Omental fat pad (tissue), 4 donors: Measurements from ENCODE around the gene ABCG5. TPM values are rescaled to one million over a fixed set of nuclear protein-coding genes. Genes with fewer than 3 reads are reported as not detected.

Experiments
- ATAC-seq: fragments of 150-250 bp; one replicate; pipeline ENCODE4 v1.9.1; 2016; ENCODE audit warnings: mild to moderate bottlenecking, moderate library complexity; ENCODE audit not compliant: low FRiP score
- DNase-seq: peaks from one replicate; pipeline ENCODE4 v3.0.0-alpha.2; 2019; ENCODE audit warnings: low spot score
- CTCF ChIP-seq, 3 donors: fragments of 450-650 bp; IDR thresholded peaks; one replicate each; pipeline ENCODE4 v1.5.1; 2016 to 2017; ENCODE audit warnings: antibody characterized with exemption in 3 of 3, mild to moderate bottlenecking in 3 of 3, moderate library complexity in 2 of 3
- total RNA-seq, 4 donors: library from RNA; depleted of rRNA; stranded (reverse); fragments of >200 nt; gene quantifications; one replicate each; pipeline ENCODE4 v1.1.0, GENCODE V29; 2016

ABCG5 gene
- total RNA-seq, 4 donors from 2014 or later, result not detected

DNA sequence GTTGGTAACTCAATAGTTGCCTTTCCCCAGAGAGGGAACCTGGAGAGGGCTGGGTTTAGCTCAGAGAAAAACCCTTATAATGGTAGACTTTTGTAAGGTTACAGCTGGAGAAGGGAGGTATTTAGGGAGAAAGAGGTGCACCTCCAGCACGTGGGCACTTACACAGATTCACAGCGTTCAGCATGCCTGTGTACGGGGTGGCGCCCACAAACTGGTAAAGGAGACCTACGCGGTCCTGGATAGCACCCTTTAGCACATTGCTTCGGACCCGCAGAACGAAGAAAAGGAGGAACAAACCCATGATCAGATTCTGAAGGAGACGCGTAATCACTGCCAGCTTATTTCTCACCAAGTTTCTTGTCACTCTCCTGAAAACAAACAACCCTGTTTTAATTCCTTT, 14.9 kb downstream of the ABCG5 start:
- ATAC-seq, result no peak
- DNase-seq, result no peak
- no peak for TF ChIP-seq CTCF (IDR thresholded peaks at IDR 0.05)

- TF ChIP-seq CTCF (IDR thresholded peaks at IDR 0.05), result no peak
- ATAC-seq, result no peak
Observed at GRCh38 chr2:43822839-43823238, 15.8 kb downstream of the ABCG5 start.

DNA sequence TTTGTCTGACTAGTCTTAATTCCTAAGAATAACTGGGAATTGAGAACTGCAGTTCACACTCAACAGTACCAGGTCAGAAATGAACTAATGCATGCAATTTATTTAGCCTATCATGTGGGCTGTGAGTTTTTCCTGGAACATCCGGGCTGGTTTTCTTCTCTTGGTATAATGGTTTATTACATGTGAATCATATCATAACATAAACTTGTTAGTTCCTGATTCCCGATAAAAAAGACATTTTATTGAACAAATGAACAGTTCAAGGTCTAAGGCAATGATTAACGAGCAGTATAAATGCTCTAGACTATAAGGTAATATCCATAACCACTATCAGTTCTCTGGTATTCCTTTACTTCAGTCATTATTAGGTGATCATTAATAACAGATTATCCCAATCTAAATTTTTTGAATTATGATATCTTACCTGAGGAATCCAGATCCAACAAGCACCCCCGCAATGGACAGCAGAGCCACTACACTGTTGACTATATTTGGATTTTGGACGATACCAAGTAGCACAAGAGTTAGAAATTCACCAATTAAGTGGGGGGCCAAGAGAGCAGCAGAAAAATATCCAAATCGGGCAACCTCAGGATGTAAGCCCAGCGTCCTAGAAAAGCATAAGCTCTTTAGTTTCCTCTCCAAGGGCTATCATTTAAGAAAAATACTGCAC, 19.0 kb downstream of the ABCG5 start:
- ATAC-seq (no peak), DNase-seq (no peak)
- no peak for TF ChIP-seq CTCF (IDR thresholded peaks at IDR 0.05)

More at GRCh38 chr2:43822839-43823238, 15.8 kb downstream of the ABCG5 start:
- DNase-seq, result no peak

GRCh38 chr2:43818761-43819160, 19.9 kb downstream of the ABCG5 start:
- DNase-seq (no peak), ATAC-seq (no peak)
- no peak for TF ChIP-seq CTCF (IDR thresholded peaks at IDR 0.05)

GRCh38 chr2:43814711-43815110, 23.9 kb downstream of the ABCG5 start:
- TF ChIP-seq CTCF (IDR thresholded peaks at IDR 0.05), result no peak
- ATAC-seq, result no peak
- DNase-seq, result no peak

DNA sequence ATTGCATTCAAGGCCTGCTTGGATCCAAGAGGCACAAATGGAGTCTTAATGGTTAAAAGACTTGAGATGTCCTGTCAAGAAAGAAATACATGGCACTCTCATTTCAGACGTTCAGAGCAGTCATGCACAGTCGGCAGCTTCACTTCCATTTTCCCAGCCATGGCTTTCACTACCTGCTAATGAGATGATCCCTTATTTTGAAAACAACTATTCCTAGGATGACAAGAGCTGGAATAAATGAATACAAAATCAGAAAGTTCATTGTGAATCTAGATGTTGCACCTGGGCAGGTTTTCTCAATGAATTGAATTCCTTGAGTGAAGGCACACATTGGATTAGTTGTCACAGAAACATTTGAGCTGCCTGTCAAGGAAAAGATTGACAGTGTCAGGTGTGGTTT, 25.7 kb downstream of the ABCG5 start:
- no peak for DNase-seq
- TF ChIP-seq CTCF (IDR thresholded peaks at IDR 0.05), result no peak
- no peak for ATAC-seq

GRCh38 chr2:43812006-43812405, 26.6 kb downstream of the ABCG5 start:
- no peak for ATAC-seq
- no peak for DNase-seq
- no peak for TF ChIP-seq CTCF (IDR thresholded peaks at IDR 0.05)
